ENCODE measurements around the gene GGT1.

DNA sequence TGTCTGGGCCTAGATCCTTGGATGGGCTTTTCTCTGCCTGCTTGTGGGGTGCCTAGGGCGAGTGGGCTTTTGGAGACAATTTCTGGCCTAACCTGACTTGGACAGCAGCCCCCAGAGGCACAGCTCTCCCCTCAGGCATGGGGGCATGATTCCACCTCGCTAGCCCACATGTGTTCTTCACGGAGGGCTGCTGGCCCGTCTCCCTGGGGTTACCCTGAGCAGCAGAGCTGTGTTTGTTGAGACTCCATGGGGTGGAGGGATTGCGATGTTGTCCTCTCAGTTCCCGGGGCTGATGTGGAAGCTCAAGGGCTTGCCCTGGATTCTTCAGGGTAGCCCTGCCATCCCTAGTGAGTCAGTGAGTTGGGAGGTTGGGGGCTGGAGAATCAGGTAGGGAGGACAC lies 7.8 kb upstream of the GGT1 start:
- TF ChIP-seq, protein P1, sequence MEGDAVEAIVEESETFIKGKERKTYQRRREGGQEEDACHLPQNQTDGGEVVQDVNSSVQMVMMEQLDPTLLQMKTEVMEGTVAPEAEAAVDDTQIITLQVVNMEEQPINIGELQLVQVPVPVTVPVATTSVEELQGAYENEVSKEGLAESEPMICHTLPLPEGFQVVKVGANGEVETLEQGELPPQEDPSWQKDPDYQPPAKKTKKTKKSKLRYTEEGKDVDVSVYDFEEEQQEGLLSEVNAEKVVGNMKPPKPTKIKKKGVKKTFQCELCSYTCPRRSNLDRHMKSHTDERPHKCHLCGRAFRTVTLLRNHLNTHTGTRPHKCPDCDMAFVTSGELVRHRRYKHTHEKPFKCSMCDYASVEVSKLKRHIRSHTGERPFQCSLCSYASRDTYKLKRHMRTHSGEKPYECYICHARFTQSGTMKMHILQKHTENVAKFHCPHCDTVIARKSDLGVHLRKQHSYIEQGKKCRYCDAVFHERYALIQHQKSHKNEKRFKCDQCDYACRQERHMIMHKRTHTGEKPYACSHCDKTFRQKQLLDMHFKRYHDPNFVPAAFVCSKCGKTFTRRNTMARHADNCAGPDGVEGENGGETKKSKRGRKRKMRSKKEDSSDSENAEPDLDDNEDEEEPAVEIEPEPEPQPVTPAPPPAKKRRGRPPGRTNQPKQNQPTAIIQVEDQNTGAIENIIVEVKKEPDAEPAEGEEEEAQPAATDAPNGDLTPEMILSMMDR (IDR thresholded peaks at IDR 0.05 in 2 of 3, conservative IDR thresholded peaks at IDR 0.05 in 1 of 3; ENCODE audit: borderline replicate concordance in 1 of 3, insufficient read depth in 1 of 3, low read depth in 2 of 3, low read length in 2 of 3) = no peak
- TF ChIP-seq YY1 (IDR thresholded peaks at IDR 0.05; ENCODE audit: extremely low read depth, insufficient replicate concordance, low read depth, low read length) (no peak), POLR2A (IDR thresholded peaks at IDR 0.05; ENCODE audit: borderline replicate concordance, extremely low read depth, insufficient read depth, insufficient read length) (no peak), EZH2 (IDR thresholded peaks at IDR 0.05) (no peak), POLR2AphosphoS5 (IDR thresholded peaks at IDR 0.05; ENCODE audit: low read depth, low read length) (no peak), EZH2phosphoT487 (IDR thresholded peaks at IDR 0.05; ENCODE audit: borderline replicate concordance) (no peak), JUND (IDR thresholded peaks at IDR 0.05) (no peak), SRF (IDR thresholded peaks at IDR 0.05; ENCODE audit: low read depth) (no peak), CEBPB (IDR thresholded peaks at IDR 0.05; ENCODE audit: low read depth) (no peak), RAD21 (IDR thresholded peaks at IDR 0.05; ENCODE audit: low read depth) (no peak), SIN3A (IDR thresholded peaks at IDR 0.05; ENCODE audit: low read depth) (no peak)
- TF ChIP-seq, protein P2, sequence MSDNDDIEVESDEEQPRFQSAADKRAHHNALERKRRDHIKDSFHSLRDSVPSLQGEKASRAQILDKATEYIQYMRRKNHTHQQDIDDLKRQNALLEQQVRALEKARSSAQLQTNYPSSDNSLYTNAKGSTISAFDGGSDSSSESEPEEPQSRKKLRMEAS (IDR thresholded peaks at IDR 0.05) = no peak
